Colon (tissue), 2 donors: ENCODE results near the gene CLSTN2.

Experiments used
- FAIRE-seq: peaks from 2 replicates; lab custom pipeline; 2012; peaks lifted over from hg19 to GRCh38; lab: Jason Lieb, UNC
- donor health status: control.
- donor health status: control.

CLSTN2 gene

DNA sequence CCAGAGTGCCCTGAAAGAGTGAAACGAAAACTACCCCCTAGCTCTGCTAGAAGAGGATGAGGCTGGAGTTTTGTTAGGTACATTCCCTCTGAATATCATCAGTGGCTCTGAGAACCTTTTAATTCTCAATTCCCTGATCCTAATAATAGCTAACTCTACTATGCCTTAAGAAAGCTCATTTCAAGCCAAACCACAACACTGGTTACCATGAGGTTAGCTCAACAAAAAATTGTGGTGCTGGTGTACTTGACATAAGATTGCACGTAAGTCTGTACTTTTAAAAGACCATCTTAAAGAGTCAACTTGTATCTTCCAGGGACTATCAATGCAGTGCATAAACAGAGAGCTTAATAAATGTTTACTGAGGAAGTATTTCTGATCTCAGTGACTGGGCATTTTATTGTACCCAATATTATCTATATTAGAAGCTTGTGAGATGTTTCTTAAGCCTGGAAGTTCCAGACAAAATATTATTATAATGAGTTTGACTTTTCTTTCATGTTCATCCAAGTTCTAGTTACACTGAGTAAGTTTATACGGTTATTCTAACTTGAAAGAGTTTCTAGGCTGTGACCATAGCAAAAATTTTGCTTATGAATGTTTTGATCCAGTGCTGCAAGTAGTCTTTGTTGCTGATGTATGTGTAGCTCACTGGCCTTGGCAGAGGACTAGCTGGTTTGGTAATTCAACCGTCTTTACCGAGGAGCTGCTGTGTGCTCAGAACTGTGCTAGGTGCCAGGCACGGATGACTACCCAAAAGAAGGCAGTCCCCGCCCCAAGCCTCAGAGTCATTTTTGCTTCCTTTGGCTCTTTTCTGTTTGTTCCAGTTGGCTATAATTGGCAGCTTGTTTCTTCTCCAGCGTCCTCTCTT lies 408.5 kb downstream of the CLSTN2 start:
- no peak for FAIRE-seq

DNA sequence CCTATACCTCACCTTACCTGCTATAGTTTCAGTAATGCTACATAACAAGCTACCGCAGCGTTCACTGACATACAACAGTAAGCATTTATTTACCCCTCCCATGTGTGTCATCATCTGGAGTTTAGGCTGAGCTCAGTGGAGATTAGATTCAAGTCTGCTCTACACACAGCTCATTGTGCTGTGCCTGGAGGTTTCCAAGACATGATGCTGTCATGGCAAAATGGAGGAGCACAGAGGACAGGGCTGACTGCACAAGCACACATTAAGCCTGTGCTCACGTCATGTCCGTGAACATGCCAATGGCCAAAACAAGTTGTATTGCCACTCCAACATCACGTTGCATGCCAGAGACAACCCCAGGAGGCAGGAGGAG lies 409.1 kb downstream of the CLSTN2 start:
- no peak for FAIRE-seq

DNA sequence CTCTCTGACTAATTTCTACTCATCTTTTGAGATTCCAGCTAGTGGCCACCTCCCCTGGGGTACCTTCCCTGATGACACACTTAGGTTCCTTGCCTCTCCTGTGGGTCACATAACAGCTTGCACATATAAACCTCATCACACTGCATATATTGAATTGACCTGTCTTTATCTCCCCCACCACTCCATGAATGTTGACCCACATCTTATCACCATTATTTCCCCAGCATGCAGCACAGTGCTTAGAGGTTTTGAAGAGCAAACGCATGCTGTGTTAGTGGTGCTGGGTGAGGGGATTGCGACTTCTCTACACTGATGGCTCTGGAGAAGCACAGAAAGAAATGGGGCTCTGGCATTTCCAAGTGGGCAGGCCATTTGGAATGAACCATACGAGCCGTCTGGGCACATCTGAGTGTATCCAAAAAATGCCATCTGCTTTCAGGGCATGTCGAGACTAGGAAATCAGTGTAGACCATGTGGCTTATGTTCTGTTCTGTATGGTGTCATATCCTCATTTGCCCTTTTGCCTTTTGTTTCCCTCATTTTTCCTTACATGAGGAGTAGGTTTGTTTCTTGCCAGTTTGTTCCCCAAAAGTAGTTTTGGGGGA lies 409.7 kb downstream of the CLSTN2 start:
- FAIRE-seq = no peak

DNA sequence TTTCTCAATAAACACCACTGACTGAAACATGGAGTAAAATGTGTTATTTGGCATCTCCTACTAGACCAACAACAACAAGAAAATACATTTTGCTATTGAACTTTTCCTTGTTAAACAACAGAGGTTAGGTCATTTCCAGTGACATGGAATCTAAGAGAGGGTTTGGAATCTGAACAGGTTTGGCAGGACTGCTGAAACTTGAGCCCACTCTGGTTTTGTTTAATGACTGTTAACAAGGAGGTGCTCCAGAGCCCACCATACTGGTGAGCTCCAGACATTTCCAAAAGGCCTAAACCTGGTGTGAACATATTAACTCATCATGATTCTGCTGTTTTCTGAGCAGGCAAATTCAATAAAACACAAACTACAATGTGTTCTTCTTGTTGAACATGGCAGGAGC lies 412.2 kb downstream of the CLSTN2 start:
- FAIRE-seq = no peak

DNA sequence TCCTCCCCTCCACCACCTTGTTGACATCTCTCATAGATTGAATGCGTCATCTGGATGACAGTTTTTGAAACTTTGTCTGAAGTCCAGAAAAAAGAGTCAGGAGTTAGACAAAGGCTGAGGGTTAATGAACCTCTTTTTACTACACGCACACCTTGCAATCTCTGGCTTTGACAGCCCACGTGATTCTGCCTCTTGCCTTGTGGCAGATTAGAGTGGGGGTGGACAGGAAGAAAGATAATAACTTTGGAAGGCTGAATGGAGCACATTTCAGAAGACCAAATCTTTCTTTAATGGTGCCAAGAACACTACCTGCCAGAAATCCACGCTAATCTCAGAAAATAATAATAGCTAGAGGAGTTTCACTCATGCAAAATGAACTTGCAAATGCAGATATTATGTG lies 415.0 kb downstream of the CLSTN2 start:
- FAIRE-seq = no peak

DNA sequence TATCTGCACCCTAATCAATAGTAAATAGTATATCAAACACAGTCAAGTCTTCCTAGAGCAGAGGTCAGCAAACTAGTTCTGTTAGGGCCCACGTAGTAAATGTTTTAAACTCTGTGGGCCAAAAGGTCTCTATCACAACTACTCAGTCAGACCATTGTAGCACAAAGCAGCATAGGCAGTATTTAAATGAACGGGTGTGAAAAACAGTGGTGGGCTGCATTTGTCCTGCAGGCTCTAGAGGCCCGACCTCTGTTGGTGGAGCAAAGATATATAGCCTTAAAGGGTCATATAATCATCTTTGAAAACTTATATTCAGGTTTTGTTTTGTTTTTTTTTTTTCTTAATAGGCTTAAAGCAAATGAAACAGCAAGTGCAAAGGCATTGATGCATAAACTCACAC lies 416.5 kb downstream of the CLSTN2 start:
- no peak for FAIRE-seq

DNA sequence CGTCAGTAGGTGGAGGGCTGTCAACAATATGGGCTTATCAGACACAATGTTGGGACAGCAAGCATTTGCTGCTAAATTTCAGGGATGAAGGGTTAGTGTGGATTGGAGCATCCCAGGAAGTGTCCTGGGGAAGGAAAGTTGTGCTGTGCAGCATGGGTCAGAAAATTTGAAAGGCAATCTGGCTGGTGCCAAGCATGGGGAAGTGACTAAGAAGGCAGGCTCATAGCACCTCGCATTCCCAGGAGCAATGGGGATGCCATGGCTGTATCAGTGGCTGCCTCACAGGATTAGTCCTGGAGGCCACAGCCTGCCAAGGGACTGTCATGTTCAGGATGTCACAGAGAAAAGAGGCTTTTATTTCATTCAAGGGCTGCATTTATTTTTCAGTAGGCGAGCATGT lies 420.5 kb downstream of the CLSTN2 start:
- FAIRE-seq = no peak

DNA sequence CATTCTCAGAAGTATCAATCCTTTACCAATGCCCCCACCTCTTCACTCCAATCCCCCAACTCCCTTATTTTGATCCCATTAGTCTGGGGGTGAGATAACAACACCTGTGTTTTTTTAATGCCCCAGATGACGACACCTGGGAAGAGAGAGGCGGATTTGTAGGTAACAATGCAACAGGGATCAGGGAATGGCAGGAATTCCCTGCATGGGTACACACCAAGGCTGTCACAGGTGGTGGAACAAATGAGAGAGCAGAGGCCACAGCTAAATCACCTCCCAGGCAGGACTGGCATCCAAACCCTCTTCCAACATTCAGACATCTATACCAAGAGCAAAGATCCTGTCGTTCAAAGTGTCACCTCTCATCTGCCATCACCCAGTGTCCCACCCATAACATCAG lies 423.7 kb downstream of the CLSTN2 start:
- no peak for FAIRE-seq

DNA sequence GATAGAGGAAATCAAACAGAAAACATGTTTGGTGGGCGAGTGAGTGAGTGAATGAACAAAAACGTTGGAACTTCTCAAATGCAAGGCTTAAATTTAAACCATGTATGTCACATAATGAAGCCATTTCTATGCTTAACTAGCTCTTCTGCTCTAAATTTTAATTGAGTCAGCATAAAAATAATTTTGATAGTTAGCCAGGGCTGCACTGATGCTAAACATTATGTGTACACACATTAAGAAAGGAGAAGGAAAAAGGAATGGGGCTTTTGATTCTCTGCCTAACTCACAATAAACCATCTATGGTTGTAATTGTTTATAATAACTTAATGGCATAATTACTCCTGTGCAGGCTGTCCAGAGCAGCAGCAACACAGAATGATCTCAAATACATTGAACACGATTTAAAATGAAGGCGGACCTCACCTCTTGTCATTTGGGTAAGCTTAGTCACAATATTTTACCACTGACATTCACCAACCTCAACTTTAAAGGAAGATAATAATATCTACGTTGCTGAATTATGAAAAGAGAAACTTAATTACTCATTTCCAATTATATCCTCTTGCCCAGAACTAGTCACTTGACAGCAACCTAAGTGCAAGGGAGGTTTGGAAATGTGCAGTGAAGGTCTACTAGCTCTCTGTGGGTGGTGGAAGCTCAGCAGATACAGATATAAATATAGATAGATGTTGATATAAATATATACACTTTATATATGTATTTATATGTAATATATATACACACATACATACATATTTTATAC lies 424.4 kb downstream of the CLSTN2 start:
- no peak for FAIRE-seq

DNA sequence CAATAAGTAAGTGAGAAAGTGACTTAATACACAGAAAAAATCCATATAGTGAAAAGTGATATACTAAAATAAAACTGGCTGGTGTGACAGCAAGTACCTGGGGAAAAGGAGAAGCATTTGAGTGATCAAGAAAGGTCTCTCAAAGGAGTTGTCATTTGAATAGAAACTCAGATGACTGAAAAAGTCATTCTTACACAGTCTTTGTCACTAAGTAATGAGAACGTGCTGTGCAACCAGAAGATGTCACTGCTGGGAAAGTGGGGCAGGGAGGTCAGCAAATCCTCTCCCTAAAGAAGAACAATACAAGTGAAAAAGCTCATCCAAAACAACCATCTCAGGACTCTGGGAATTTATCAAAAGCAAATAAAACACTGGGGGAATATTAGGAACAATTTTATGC lies 425.3 kb downstream of the CLSTN2 start:
- FAIRE-seq = no peak

DNA sequence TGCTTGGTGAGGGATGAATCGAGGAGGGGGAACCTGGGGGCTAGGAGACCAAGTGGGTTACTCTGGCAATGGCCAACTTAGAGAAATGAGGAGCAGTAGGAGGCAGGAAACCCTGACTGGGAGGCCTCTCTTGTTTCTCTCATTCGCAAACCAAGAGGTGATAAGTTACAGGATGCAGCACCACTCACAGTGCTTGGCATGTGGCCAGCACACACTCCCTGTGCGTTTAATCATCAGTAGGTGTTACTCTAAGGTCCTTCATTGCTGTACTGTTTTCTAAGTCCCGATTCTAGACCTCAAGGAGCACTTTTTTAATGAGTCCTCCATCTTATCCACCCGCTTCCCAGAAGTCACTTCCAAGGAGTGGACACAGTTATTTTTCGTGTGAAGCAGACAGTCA lies 428.8 kb downstream of the CLSTN2 start:
- FAIRE-seq = no peak

DNA sequence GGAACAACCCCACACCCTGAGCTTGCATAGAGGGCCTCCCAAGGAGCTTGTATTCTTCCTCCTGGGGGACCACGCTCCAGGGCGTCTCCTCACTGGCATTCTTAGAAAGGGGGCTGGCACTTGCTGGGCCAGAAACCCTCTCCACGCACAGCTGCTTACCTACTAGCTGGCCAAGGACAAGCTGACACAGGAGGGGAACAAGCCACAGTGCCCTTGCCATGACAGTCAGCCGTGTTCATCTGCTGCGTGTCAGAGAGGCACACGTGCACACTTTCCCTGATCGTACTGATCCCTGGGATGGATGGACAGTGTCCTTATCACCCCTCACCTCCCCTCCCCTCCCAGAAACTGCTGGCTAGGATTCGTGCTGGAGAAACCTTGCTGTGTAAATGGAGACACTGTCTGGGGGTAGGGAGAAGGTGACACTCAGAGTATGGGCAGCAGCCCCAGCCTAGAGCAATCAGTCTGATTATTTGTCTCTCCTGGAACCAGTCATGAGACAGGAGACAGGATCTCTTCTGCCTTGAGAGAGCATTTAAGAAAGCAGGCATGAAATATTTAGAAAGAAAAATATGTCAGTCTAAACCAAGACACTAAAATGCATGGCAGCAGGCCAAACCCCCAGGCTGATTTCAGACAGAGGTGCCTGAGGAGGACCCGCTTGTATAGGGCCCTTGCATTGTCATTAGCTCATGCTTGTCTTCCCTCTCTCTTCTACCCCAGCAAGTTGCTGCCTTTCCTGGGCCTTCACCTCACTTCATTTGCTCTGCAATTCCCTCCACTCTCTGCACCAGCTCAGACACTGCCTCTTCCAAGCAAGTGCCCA lies 431.1 kb downstream of the CLSTN2 start:
- no peak for FAIRE-seq

DNA sequence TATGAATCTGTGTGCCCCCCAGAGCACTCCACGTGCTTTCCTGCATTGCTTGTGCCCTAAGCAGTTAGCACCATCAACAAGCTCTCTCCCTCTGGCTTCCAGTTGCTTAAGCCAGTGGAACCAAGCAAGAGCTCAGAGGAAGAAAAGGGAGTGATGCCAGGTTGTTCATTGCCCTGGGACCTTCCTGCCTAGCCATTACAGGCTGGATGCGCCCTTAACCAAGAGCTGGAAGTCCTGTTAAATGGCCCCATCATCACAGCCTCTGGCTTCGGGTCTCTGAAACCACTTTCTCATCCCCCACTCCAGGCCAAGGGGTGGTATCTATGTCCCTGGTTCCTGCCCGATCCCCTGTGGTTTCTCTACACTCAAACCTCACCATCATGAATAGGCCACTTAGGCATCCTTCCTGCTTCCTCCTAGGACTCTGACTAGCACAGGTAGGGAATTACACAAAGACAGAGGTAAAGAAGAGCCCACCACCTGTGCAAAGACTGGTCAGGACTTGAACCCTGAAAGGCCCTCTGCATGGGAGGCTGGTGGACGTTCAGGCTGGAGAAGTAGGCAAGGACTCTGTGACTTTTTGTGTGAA lies 433.3 kb downstream of the CLSTN2 start:
- FAIRE-seq = no peak

DNA sequence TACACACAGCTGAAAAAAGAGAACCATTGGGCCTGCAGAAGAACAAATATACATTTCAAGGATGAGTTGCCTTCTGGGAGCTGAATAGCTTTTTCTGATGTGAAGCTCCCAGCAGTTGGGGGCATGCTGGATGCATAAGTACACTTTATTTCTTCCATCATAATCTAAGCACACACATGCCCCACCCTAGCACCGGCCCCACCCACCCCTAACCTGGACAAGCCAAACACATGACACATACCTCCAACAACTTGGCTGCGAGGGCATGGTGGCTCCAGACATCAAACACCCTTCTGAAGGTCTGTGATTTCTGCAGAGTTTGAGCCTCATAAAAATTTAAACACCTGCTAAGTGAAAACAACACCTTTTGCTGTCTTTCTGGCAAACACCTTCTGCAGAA lies 435.7 kb downstream of the CLSTN2 start:
- FAIRE-seq = no peak

DNA sequence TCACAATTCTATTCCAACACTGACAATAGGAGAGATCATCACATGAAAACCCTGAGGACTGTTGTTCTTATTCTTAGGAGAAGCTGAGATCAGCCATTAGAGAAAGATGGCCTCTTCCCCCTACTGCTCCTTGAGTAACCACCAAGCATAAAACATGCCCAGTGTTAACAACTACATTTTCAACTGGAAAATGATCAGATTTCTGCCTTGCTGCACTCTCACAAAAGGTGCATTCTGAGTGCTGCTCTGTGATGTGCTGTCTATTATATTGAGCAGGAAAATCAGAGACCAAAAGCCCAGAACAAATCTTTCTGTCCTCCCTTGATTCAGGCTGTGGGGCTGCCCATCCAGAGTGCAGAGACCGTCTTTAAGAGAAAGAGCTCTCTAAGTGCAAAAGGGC lies 438.2 kb downstream of the CLSTN2 start:
- no peak for FAIRE-seq

DNA sequence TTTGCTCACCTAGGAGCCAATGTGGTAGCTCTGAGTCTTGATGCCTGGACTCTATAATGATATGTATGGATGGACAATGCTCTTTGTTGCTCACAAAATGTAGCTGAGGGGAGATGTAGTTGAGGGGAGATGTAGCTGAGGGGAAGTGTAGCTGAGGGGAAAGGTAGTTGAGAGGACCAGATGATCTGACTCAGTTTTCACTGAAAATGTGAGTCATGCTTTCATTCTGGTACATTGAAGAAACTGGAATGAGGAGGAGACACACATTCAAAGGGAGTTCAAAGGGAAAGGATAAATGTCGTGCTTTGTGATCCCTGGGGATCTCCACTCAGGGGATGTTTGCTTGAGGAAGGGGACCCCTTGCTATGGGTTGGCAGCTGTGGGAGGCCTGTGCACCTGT lies 440.0 kb downstream of the CLSTN2 start:
- FAIRE-seq = no peak

DNA sequence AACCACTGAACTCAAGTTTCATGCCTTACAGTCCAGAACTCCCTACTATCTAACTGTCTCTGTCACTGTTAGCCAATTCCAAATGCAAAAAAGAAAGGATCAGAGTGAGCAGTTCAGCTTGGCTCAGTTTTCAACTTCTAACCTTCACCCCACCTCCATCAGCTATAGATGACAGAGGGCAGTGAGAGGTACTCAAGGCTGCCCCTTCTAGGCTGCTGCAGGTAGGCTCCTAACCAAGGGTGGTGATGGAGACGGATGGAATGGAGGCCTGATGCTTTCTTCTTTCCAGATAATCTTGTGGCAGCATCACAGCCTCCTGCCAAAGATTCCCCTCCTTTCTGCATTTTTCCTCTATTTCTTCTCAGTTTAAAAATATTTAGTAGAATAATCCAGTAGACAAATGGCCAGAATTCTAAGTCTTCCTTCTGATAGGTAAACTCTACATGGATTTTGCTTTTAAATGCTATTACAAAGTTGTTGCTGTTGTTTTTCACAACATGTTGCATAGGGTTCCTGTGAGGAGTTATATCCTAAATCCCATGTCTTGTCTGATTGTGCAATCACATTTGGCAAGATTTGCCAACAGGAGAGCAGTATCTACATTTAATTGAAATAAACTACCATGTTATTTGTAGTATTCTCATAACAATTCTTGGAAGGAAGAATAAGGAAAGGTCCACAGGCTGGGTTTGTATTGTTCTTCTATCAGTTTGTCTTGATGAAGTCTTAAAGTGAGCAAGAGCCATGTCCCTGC lies 441.3 kb downstream of the CLSTN2 start:
- no peak for FAIRE-seq

DNA sequence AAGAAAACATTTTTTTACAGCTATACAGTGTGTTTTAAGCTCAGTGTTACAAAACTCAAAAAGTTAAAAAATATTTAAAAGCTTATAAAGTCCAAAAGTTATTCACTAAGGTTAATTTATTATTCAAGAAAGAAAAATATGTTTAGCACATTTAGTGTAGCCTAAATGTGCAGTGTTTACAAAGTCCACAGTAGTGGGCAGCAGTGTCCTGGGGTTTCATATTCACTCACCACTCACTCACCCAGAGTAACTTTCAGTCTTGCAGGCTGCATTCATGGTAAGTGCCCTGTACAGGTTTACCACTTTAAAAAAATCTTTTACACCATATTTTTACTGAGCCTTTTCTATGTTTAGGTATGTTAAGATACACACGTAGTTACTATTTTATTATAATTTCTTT lies 442.7 kb downstream of the CLSTN2 start:
- FAIRE-seq = no peak

DNA sequence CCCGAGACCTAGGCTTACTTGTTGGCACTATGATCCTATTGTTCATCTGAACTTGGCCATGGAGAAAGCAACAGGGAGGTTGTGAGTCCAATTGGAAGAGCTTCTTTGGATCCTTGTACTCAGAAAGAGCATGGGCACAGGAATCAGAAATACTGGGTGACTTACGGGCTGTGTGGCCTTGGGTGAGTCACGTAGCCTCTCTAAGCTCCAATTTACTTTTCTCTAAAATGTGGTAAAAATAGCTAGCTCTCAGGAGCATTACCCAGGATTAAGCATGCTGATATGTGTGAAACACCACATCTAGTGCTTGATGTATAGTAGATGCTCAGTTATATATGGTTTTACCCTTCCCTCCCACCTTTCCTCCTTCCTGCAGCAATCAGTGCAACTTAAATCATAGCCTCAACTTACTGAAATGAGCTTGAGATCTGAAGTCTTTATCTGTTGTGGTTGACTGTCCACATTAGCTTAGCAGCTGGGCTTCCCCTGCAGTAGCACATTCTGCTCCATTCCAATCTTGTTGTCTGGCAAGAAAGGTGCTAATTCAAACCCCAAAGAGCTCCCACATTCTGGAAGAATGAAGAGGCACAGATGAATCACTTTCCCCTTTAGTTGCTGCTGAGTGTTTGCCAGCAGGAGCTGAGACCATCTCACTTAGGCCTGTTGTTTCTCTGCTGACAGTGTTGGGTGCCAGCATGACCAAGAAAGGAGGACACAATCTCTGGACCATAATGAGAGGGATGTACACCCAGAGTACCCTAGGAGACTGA lies 443.8 kb downstream of the CLSTN2 start:
- no peak for FAIRE-seq

DNA sequence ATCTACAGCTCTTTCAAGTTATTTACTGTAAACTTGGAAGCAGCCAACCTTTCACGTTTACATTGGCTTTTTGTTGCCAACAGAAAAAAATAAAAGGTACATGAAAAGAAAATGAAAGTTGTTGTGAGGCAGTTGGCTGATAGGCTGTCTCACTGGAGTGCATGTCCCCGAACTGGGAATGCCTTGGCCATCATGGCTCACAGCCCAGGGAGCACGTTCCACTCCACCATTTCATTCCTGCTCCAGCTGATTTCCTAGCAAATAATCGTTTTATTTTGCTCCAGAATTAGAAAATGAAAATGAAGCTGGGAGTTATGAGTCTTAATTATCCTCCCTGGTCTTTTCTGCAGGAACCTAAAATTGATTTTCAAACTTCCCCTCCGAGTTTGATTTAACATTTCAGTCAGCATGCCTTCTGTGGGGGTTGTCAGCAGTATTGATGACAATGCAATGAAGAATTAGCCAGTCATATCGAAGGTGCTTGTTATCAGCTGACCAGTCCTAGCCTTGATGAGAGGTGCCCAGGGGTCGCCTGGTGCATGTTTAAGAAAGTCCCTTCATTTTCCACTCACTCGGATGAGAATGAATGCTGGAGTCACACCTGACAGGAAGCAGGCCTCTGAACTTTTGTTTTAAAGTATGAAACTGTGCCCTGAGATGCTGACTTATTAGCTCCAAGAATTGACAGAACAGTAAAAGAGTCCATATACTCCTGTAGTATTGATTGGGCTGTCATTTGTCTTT lies 449.2 kb downstream of the CLSTN2 start:
- FAIRE-seq = no peak
